KMS-11 (cell line): Measurements from ENCODE around the gene SLC20A1.

ENCODE experiments used
- H2AFZ ChIP-seq: fragments of 200-600 bp; sonication (generic); 2 replicates; pipeline ENCODE4 v1.6.1; 2016; ENCODE audit warnings: antibody characterized with exemption, mixed run types, low read depth
- H3K27ac ChIP-seq: fragments of 200-600 bp; sonication (generic); 2 replicates; pipeline ENCODE4 v1.6.1; 2016; ENCODE audit warnings: mild to moderate bottlenecking, mixed run types
- H3K27me3 ChIP-seq: fragments of 200-600 bp; sonication (generic); 2 replicates; pipeline ENCODE4 v1.6.1; 2017; ENCODE audit warnings: mild to moderate bottlenecking, low read depth, mixed run types, moderate library complexity; ENCODE audit not compliant: insufficient read depth
- H3K36me3 ChIP-seq: fragments of 200-600 bp; sonication (generic); 2 replicates; pipeline ENCODE4 v1.6.1; 2017; ENCODE audit warnings: mild to moderate bottlenecking, mixed run types; ENCODE audit not compliant: insufficient read depth
- H3K4me1 ChIP-seq: fragments of 200-600 bp; sonication (generic); 2 replicates; pipeline ENCODE4 v1.6.1; 2016; ENCODE audit warnings: mild to moderate bottlenecking, low read depth, mixed run types; ENCODE audit not compliant: poor library complexity, severe bottlenecking
- H3K4me2 ChIP-seq: fragments of 200-600 bp; sonication (generic); 2 replicates; pipeline ENCODE4 v1.7.0; 2016; ENCODE audit warnings: mild to moderate bottlenecking, mixed run types
- H3K4me3 ChIP-seq: fragments of 200-600 bp; sonication (generic); IDR thresholded peaks from 2 replicates; pipeline ENCODE4 v1.6.1; 2017; ENCODE audit warnings: low read depth, low read length, mixed read lengths; ENCODE audit not compliant: insufficient read depth
- H3K79me2 ChIP-seq: fragments of 200-600 bp; sonication (generic); 2 replicates; pipeline ENCODE4 v1.6.1; 2016; ENCODE audit warnings: low read depth, mixed run types; ENCODE audit not compliant: insufficient read depth
- H3K9ac ChIP-seq: fragments of 200-600 bp; sonication (generic); 2 replicates; pipeline ENCODE4 v1.6.1; 2016; ENCODE audit warnings: mild to moderate bottlenecking, mixed run types
- H4K20me1 ChIP-seq: fragments of 200-600 bp; sonication (generic); 2 replicates; pipeline ENCODE4 v1.6.1; 2016; ENCODE audit warnings: mild to moderate bottlenecking, mixed run types; ENCODE audit not compliant: insufficient read depth
- CTCF ChIP-seq: fragments of 200-600 bp; sonication (generic); conservative IDR thresholded peaks from 2 replicates; pipeline ENCODE4 v1.6.1; 2017; ENCODE audit warnings: low read depth, mild to moderate bottlenecking, antibody characterized with exemption, low read length, moderate library complexity, mixed read lengths

SLC20A1 gene

GRCh38 chr2:112673008-112673407 is 27.3 kb downstream of the SLC20A1 start:
- no peaks in the 10 kb centered on the region for H3K4me1 ChIP-seq

GRCh38 chr2:112674229-112674628 is 28.5 kb downstream of the SLC20A1 start:
- Histone ChIP-seq H2AFZ (no peak overlapping the region), H4K20me1 (no peaks in the 10 kb centered on the region), H3K36me3 (no peaks in the 10 kb centered on the region), H3K4me3 (no peak overlapping the region), H3K4me1 (no peaks in the 10 kb centered on the region), H3K9ac (no peak overlapping the region), H3K27me3 (no peaks in the 10 kb centered on the region), H3K27ac (no peak overlapping the region), H3K79me2 (no peaks in the 10 kb centered on the region), H3K4me2 (no peak overlapping the region)
- no peak for TF ChIP-seq CTCF

More at GRCh38 chr2:112673008-112673407, 27.3 kb downstream of the SLC20A1 start:
- Histone ChIP-seq H3K9ac (no peak overlapping the region), H3K36me3 (no peaks in the 10 kb centered on the region), H4K20me1 (no peaks in the 10 kb centered on the region), H3K27me3 (no peaks in the 10 kb centered on the region), H2AFZ (no peak overlapping the region), H3K4me3 (no peak overlapping the region), H3K79me2 (no peaks in the 10 kb centered on the region), H3K4me2 (no peak overlapping the region), H3K27ac (no peak overlapping the region)
- no peak for TF ChIP-seq CTCF

GRCh38 chr2:112679484-112679883 is 33.7 kb downstream of the SLC20A1 start:
- Histone ChIP-seq H4K20me1 (no peaks in the 10 kb centered on the region), H3K36me3 (no peaks in the 10 kb centered on the region), H3K4me2 (no peak overlapping the region), H3K27ac (no peak overlapping the region), H3K9ac (no peak overlapping the region), H3K79me2 (no peaks in the 10 kb centered on the region), H2AFZ (no peak overlapping the region), H3K27me3 (no peaks in the 10 kb centered on the region), H3K4me1 (no peaks in the 10 kb centered on the region), H3K4me3 (no peak overlapping the region)
- no peak for TF ChIP-seq CTCF

GRCh38 chr2:112680666-112681101 is 34.9 kb downstream of the SLC20A1 start:
- H3K9ac ChIP-seq: no peak overlapping the region
- no peaks in the 10 kb centered on the region for H3K79me2 ChIP-seq
- no peak overlapping the region for H3K27ac ChIP-seq
- no peaks in the 10 kb centered on the region for H3K36me3 ChIP-seq
- H3K27me3 ChIP-seq: no peaks in the 10 kb centered on the region
- H3K4me1 ChIP-seq: no peaks in the 10 kb centered on the region
- H3K4me2 ChIP-seq: no peak overlapping the region
- H2AFZ ChIP-seq: no peak overlapping the region
- TF ChIP-seq CTCF: no peak
- H3K4me3 ChIP-seq: no peak overlapping the region
- H4K20me1 ChIP-seq: no peaks in the 10 kb centered on the region
